A549 (cell line): ENCODE measurements around the gene ZNF764.

ENCODE experiments used
- CHD4 ChIP-seq: fragments of 200-600 bp; sonication (generic); IDR thresholded peaks from 2 replicates; pipeline ENCODE4 v1.6.1; 2016; ENCODE audit warnings: antibody characterized with exemption, mild to moderate bottlenecking, borderline replicate concordance
- TF ChIP-seq, protein P1 (sequence below): IDR thresholded peaks from 2 replicates; pipeline ENCODE4 v1.6.1; 2012

DNA sequence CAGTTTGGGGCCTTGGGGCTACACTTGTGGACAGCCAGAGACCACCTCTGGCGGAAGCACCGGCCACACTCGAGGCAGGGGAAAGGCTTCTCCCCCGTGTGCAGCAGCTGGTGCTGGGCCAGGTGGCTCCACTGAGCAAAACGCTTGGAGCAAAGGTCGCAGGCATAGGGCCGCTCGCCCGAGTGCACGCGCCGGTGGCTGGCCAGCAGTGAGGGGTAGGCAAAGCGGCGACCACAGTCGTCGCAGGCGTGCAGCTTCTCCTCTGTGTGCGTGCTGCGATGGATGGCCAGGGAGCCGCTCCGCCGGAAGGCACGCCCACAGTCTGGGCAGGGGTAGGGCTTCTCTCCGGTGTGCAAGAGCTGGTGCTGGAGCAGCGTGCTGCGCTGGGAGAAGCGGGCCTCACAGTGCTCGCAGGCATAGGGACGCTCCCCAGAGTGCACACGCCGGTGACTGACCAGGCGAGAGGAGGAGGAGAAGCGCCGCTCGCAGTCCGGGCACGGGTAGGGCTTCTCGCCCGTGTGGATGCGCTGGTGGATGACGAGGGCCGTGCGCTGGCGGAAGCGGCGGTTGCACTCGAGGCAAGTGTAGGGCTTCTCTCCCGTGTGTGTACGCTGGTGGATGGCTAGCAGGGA, 46.3 kb upstream of the ZNF764 start:
- TF ChIP-seq, protein P1, sequence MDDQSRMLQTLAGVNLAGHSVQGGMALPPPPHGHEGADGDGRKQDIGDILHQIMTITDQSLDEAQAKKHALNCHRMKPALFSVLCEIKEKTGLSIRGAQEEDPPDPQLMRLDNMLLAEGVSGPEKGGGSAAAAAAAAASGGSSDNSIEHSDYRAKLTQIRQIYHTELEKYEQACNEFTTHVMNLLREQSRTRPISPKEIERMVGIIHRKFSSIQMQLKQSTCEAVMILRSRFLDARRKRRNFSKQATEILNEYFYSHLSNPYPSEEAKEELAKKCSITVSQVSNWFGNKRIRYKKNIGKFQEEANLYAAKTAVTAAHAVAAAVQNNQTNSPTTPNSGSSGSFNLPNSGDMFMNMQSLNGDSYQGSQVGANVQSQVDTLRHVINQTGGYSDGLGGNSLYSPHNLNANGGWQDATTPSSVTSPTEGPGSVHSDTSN, result no peak
- TF ChIP-seq CHD4, result no peak
